ENCODE measurements around the gene REXO4.

DNA sequence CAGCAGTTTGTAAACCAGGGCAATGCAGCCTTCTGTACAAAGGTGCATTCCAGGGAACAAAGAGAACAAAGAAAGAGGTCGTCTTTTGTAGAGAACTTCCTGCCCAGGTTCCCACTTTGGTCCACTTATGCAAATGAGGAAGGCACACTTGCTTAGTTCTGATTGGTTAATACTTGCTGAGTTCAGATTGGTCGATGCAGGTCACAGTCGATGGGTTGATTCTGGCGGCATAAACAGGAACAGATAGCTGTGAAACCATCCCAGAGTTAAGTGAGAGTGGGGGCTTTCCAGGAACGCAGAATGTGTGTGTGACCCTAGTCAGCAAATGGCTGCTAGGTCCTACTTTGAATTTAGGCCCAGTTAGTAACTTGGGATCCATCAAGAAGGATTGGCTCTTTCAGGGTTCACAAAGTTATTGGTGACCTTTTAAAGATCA, 2.6 kb upstream of the REXO4 start:
- TF ChIP-seq EZH2 (IDR thresholded peaks at IDR 0.05) (no peak), EZH2phosphoT487 (IDR thresholded peaks at IDR 0.05) (no peak)
- TF ChIP-seq, protein P1, sequence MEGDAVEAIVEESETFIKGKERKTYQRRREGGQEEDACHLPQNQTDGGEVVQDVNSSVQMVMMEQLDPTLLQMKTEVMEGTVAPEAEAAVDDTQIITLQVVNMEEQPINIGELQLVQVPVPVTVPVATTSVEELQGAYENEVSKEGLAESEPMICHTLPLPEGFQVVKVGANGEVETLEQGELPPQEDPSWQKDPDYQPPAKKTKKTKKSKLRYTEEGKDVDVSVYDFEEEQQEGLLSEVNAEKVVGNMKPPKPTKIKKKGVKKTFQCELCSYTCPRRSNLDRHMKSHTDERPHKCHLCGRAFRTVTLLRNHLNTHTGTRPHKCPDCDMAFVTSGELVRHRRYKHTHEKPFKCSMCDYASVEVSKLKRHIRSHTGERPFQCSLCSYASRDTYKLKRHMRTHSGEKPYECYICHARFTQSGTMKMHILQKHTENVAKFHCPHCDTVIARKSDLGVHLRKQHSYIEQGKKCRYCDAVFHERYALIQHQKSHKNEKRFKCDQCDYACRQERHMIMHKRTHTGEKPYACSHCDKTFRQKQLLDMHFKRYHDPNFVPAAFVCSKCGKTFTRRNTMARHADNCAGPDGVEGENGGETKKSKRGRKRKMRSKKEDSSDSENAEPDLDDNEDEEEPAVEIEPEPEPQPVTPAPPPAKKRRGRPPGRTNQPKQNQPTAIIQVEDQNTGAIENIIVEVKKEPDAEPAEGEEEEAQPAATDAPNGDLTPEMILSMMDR (IDR thresholded peaks at IDR 0.05) = no peak

Measured in neural progenitor cell (in vitro differentiated cells).